Amygdala (tissue), 56 donors: ENCODE results near the gene JADE2.

Source experiments
- DNase-seq, 56 donors: peaks; one replicate each; lab custom pipeline; 2025; lab: John Stamatoyannopoulos, UW

Gene JADE2

GRCh38 chr5:134565791-134566740, 40.6 kb downstream of the JADE2 start:
- no peak for DNase-seq

- no peak for DNase-seq
Measured at GRCh38 chr5:134566741-134567221, 41.3 kb downstream of the JADE2 start.

DNA sequence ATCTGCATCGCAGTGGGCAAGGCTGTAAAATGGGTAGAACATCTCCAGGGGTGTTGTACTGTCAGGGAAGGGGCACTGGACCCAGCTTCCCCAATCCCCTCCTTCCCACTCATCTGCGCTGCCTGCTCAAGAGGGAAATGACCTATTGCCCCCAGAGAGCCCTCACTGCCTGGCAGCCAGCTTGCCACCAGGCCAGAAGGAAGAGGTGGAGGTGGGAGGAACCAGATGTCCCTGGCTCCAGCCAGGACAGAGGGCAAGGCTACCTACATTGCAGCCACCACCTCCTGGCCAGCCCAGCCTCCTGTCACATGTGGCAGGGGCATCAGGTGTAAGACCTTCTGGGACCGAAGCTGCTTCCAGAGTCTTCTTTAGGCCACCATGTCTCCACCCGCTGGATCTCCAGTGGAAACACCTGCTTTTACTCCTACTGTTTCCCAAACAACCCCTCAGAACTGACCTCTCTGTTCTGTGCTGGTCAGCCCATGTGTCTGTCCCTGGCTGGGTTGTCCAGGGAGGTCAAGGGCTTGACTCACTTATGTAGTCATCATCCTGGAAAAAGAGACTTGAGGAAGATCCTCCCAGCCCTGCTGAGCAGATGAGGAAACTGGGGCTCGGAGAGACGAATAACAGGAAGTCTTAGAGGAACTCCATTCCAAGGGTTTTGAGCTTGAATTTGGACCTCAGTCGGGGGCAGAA, 42.3 kb downstream of the JADE2 start:
- no peak for DNase-seq

DNA sequence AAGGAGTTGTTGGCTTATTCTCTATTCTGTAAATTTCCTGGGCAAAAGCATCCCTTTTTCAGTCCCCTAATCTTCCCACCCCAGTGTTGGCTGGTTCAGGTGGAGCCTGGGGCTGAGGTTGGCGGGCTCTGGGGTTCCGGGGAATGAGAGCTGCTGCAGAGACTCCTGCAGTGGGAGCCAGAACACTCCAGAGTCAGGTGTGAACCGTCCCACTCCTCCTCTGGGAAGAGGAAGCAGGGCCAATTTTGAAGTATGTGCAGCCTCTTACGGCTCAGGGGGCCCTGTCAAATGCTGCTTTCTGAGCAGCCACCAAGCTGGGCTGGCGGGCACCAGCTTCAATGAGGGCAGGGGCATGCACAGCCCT, 42.8 kb downstream of the JADE2 start:
- DNase-seq, result no peak

DNA sequence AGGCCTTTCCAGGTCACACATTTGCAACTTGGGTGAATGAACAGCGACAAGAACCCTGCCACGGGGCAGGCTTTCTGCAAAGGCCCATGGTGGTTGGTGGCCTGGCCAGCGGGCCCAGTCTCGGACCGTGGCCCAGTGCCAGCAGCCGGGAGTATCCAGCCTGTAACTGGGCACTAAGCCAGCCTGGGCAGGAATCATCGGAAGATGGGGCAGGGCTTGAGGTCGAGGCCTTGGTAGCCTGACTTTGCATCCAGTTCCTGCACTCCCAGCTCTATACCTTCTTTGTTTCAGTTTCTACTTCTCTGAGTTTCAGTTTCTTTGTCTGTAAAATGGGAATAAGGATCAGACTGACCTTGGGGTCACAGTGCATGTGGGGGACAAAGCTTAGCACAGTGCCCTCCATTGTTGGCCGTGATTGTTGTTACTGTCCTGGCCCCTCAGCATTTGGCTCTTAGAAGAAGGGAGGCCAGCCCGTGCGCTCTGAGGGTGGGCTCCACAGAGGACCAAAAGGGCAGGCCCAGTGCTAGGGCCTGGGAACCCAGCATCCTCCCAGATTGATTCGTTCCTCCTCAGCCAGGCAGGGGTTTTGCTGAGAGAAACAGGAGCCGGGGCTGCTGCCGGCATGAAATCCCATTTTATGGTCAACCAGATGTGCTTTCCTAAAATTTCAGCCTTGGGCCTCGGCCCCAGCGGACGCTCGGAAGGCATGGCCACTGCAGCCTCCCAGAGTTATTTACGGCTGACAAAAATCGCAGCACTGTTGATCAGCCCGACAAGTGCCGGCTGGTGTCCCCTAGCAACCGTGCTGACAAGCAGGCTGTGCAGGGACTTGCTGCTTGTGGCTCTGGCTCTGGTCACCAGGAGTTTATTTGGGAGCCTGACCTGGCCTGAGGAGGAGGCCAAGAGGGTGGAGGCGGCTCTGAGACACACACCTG, 43.6 kb downstream of the JADE2 start:
- peak in 49 of 56 donors; percentile 15 to 88 (median 59) for DNase-seq

DNA sequence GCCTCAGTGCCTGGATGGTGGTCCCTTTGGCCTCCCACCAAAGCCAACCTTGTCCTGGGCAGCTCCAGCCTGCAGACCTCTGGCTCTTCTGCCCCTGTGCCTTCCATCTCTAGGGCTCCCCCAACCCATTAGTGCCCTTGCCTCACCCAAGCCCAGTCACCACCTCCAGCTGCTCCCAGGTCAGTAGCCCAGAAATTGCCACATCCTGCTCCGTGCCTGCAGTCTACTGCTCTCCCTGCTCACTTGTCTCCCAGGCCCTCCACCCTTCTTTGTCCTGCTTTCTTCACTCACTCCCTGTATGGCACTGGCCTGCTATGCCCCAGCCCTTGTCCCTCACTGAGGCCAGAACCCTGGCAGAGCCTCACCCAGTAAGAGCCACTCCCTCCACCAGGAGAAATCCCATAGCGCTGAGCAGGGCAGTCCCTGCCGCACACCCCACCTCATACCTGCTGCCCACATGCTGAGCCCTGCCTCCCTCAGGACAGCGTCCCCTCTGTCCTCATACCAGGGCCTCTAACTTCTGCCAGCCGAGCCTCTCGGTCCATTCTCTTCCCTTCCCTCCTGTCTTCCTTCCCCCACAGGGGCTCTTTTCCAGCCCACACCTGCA, 44.4 kb downstream of the JADE2 start:
- no peak for DNase-seq

- DNase-seq, result no peak
Measured at GRCh38 chr5:134570365-134570758, 44.9 kb downstream of the JADE2 start.

DNA sequence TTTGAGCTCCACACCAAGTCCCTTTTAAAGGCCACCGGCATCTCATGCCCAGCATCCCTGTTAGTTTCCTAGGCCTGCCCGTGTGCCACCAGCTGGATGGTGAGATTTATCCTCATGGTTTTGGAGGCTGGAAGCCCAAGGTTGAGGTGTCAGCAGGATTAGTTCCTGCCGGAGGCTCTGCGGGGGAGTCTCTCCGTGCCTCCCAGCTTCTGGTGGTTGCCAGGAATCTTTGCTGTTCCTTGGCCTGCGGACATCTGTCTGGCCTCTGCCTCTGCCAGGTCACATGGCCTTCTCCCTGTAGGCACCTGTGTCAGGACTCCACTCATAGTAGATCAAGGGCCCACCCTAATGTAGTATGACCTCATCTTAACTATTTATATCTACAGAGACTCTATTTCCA, 45.4 kb downstream of the JADE2 start:
- no peak for DNase-seq

GRCh38 chr5:134571693-134572405, 46.4 kb downstream of the JADE2 start:
- no peak for DNase-seq

DNA sequence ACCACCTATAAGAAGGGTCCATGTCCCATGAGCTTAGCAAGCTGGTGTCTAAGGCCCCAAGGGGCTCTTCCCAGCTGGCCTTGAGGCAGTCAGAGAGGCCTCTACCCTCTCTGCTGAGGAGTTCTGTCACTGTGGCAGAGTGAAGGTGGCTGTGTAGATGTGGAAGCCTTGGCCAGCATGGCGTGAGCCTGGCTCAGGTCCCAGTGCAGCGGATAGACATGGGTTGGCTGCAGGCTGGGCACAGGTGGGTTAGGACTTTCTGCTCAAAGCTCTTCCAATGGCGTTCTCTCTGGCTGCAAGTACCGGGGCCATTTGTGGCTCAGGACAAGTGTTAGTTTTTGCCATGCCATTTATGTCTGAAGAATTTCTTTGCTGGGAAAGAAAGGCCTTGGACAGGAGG, 47.3 kb downstream of the JADE2 start:
- DNase-seq, result no peak

DNA sequence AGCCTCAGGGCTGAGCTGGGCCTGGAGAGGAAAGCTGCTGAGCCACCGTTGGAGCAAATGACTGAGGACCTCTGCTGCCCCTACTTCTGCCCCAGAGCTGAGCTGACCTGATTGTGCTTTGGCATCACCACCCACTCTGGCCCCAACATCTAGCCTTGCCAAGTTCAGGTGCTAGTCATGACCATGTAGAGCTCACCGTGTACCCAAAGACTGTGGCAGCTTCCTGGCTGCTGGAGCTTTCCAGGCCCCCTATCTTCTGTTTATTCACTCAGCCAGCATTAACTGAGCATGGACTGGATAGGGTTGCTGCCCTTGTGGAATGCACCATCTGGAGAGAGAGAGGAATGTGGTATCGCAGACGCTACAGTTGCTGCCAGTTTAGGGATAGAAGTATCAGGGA, 49.1 kb downstream of the JADE2 start:
- DNase-seq, result no peak

GRCh38 chr5:134575316-134575715, 49.8 kb downstream of the JADE2 start:
- DNase-seq, result no peak

GRCh38 chr5:134576386-134577021, 51.0 kb downstream of the JADE2 start:
- no peak for DNase-seq

GRCh38 chr5:134577022-134577795, 51.7 kb downstream of the JADE2 start:
- no peak for DNase-seq

DNA sequence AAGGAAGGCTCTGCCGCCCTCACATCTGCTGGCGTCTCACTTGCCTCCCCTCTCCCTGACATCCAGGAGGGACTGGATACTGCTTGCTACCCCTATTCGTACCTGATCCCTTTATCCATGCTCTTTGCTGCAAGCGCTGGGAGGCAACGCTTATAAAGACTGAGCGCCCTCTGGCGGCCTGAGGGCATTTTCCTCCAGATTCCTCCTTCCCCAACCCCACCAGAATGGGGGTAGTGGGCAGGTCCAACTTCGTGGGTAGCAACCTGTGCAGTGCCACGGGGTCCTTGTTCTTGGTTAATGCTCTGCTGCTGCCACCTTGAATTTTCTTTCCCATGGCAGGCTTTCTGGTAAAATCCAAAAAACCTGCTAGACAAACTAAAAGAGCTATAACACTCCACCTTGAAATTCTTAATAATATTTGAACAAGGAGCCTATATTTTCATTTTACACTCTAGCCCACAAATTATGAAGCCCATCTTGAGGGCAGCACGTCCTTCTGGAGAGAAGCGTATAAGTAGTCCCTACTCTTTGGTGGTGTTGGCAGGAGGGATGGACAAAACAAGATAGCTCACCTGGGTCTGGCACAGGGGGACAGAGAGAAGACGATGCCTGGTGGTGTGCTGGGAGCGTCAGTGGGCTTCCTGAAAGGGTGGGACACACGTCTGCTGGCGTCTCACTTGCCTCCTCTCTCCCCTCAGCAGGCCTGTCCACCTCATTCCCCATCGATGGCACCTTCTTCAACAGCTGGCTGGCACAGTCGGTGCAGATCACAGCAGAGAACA, 52.5 kb downstream of the JADE2 start:
- peak in 45 of 56 donors; percentile 4 to 88 (median 49) for DNase-seq

GRCh38 chr5:134578578-134579283, 53.3 kb downstream of the JADE2 start:
- no peak for DNase-seq

DNA sequence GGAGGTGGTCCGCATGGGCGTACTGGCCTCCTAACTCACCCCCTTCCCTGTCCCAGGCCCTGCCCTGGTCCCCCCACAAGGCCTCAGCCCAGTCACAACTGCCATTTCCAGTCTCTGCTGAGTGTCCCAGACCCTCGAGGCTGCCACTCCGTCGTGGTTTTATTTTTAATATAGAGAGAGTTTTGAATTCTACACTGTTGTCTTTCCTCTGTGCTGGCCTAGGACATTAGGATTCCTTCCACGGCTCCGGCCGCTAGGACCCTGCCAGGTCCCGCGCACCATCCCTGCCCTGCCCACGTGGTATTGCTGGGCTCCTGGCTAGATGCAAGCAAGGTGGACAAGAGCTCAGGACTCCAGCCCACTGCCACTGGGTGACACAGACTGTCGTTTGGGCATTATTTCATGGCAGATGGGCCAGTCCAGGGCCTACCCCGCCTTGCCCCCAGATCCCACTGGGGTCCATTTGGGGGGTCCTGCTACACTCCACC, 53.9 kb downstream of the JADE2 start:
- DNase-seq, result no peak
